GM20000 (cell line): Measurements from ENCODE around the gene DGCR8.

ENCODE experiments used
- DNase-seq: peaks from one replicate; pipeline ENCODE4 v3.0.0; 2012; ENCODE audit warnings: low spot score
- TF ChIP-seq, protein P1 (sequence below): IDR thresholded peaks from 2 replicates; pipeline ENCODE4 v1.5.1; 2012; ENCODE audit warnings: mild to moderate bottlenecking, control low read depth; ENCODE audit errors: extremely low read depth, missing control alignments

Gene DGCR8

DNA sequence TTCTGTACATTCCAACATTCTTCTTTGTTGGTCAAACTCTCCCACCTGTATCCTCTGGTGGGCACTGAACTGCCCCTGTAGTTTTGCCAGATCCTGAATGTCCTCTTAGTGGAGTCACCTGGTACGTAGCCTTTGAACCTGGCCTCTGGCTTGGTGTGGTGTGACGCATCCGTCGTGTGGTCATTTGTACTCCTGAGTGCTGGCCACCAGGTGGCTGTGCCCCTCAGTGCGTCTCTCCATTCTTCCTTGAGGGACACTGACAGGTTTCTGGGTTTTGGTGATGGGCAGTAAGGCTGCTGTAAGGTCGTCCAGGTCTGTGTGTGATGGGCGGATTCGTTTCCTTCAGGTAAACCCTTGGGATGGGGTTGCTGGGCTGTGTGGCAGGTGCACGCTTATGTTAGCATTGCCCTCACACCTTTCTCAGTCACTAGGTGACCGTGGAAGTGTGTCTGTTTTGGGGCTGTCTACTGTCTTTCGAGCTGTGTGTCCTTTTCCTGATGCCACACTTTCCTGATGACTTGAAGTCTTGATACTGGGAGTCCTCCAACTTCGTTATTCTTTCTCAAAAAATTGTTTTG, 22.3 kb downstream of the DGCR8 start:
- DNase-seq = no peak
- TF ChIP-seq, protein P1, sequence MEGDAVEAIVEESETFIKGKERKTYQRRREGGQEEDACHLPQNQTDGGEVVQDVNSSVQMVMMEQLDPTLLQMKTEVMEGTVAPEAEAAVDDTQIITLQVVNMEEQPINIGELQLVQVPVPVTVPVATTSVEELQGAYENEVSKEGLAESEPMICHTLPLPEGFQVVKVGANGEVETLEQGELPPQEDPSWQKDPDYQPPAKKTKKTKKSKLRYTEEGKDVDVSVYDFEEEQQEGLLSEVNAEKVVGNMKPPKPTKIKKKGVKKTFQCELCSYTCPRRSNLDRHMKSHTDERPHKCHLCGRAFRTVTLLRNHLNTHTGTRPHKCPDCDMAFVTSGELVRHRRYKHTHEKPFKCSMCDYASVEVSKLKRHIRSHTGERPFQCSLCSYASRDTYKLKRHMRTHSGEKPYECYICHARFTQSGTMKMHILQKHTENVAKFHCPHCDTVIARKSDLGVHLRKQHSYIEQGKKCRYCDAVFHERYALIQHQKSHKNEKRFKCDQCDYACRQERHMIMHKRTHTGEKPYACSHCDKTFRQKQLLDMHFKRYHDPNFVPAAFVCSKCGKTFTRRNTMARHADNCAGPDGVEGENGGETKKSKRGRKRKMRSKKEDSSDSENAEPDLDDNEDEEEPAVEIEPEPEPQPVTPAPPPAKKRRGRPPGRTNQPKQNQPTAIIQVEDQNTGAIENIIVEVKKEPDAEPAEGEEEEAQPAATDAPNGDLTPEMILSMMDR = no peak

DNA sequence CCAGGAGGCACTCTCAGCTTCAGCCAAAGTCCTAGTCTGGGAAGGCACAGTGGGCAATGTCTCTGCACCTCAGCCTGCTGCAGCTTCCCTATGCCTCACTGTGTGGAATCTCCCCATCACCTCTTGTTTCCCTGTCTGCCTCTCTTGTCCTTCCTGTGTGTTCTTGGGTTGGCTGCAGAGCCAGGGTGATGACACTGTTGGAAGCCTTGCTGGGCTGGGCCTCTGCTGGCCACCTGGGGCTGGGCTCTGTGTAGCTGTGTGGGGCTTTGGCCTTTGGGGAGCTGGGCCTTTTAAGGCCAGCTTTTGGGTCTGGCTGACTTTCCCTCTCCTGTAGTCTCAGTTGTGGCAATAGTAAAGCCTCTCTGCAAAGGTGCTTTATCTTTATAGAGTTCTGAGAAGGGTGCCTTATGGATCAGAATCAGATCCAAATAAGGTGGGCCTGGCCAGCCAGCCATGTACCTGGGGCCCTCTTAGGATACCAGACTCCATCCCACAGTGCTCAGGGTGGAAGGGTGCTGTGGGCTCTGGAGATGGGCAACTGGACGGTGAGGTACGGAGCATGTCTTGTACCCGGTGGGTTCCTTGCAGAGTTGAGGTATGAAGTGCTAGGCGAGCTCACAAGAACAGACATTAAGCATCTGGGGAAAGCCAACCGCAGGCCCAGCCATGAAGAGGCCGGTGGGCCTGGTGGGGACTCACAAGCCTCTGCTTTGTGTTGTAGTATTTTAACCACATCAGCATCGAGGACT, 25.6 kb downstream of the DGCR8 start:
- no peak for DNase-seq
- TF ChIP-seq, protein P1 = no peak

DNA sequence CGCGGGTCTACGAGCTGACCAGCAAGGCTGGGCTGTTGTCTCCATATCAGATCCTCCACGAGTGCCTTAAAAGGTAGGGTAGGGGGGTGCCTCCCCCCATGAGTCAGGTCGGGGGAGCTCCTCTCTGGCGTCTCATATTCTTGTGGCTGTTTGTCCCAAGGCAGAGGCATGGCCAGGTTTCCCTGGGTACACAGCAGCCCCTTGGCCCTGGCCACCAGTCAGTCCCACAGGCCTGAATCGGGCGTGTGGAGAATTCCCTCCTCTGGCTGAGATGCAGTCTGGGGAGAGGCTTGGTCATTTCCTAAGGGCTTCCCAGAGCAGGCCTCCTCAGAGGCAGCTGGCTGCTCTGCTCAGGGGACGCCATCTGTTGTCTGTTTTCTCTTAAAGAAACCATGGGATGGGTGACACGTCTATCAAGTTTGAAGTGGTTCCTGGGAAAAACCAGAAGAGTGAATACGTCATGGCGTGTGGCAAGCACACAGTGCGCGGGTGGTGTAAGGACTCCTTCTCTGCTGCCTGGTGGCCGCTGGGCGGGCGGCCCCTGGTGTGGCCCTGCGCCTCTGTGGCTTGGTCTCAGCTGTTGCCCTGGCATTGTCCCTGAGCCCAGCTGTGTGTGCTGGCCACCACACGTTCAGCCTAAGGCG, 26.3 kb downstream of the DGCR8 start:
- no peak for DNase-seq
- TF ChIP-seq, protein P1 = no peak

DNA sequence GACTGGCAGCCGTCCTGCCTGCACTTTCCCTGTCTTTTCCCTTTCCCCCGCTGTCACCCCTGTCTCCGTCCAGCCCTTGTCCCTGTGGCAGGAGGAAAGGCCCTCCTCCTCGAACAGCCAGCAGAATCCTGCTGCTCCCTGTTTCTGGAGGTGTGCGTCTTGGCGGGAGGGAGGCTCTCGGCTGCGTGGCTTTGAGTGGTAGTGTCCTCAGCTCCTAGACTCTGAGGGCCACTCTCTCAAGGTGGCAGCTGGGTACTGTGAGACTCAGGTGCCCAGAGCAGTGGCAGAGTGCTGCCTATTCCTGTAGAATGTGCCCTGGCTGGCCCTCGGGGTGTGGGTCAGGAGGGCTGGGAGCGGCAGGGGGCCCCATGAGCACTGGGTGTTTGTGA, 26.8 kb downstream of the DGCR8 start:
- no peak for DNase-seq
- TF ChIP-seq, protein P1 = no peak

DNA sequence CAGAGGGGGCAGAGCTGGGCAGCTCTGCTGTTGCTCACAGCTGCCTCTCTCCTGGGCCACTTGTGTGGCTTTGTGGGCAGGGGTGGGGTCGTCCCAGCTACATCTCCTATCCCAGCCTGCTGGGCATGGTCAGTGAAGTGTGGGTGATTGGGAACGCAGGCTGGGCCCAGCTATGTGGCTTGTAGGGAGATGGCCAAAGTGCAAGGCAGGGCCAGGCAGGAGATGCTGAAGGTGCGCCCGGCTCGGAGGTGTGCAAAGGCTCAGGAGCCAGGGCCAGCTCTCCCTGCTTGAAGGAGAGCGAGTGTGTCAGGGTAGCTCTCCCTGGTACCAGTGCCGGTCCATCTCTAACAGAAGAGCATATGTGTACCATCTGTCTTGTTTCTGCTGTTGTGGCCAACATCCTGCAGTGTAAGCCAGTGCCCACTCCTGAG, 27.4 kb downstream of the DGCR8 start:
- no peak for DNase-seq

DNA sequence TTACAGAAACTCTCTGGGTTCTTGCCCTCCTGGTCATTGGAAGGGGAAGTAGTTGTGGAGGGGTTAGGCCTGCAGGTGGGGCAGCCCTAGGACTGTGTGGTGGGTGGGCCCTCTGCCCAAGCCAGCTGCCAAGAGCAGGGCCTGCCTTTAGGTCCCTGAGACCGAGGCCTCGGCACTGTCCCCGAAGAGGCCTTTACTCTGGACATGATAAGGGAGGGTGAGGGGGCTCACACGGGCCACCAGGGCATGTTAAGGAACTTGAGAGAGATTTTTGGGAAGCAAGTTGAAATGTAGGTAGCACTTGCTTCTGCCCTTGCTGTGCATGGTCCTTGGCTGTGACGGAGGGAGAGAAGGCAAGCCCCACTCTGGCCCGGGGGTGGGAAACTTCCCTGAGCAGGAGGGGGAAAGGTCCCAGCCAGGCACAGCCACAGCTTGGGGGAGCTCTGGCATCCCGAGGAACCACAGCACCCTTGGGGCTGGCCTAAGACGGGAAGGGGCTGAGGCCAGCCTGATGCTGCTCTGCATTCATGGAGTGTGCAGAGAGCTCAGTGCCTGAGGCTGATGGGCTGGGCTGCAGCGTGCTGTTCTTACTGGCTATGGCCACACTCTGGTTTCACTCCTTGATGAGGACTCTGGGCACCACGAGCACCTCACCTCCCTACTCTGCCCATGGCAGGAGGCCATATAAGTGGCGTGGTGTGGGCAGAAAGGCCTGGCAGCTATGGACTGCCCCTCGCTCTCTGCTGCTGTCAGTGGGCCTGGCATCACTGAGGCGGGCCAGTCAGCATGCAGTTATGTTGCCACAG, 28.1 kb downstream of the DGCR8 start:
- TF ChIP-seq, protein P1 = no peak
- DNase-seq = no peak

More for the DNA sequence above, 27.4 kb downstream of the DGCR8 start:
- TF ChIP-seq, protein P1 = no peak
